ENCODE data around the gene BLTP3A.
A peak's percentile ranks its signal among the peaks of the same experiment; 100 is the strongest.

Gene BLTP3A

DNA sequence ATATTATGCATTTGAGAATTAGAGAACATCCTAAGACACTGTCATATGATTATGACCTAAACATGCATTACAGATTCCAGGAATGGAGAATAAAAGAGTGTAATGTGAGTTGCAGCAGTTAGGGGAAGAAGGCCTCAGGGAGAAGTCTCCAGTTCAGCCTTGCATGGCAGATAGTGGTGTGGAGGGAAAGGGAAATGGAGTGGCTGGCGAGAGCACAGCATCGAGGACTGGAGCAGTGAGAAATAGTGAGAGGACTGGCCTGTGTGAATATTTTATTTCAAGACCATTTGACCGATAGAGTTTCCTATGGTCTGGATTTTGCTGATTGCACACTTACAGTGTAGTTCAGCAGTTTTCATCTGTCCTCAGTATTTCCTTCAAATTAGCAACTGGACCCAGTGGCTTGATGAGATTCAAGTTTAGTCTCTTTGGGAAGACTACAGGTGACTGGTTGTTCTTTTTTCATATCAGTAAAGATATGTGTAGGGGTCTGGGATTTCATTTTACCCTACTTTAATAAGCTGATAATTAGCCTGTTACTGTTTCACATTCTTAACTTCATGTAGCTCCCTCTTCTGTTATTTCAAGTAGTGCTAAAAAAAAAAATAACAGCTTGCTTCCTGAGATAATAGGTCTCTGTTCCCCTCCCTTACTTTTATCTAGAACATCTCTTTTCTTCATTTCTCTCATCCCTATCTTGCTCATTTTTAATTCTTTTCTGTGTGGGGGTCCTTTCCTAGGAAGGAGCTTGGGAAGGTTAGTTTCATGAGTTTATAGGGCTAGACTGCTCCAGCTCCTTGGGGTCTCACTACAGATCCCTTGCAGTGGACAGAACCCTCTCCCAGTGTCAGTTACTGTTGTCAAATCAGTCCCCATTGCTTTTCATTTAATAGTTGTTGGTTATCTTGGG lies 27.9 kb downstream of the BLTP3A start:
- Histone ChIP-seq H3K27me3 (ENCODE audit: insufficient read depth, low read depth) (no peaks in the 10 kb centered on the region), H3K4me3 (IDR thresholded peaks at IDR 0.05; ENCODE audit: insufficient read depth, low read depth, low read length) (no peak overlapping the region), H3K9ac (no peak overlapping the region), H3K4me2 (no peak overlapping the region), H3K4me1 (ENCODE audit: low read depth, poor library complexity, severe bottlenecking) (peaks cover 44% of the 10 kb centered on the region), H2AFZ (ENCODE audit: low read depth) (no peak overlapping the region), H3K79me2 (ENCODE audit: insufficient read depth, low read depth) (peaks cover 9% of the 10 kb centered on the region; the same call in 1 of the 2 replicates), H4K20me1 (ENCODE audit: insufficient read depth) (no peaks in the 10 kb centered on the region), H3K36me3 (ENCODE audit: insufficient read depth) (no peaks in the 10 kb centered on the region), H3K27ac (peak overlapping the region; percentile 5; the same call in 1 of the 2 replicates)
- TF ChIP-seq, protein P1, sequence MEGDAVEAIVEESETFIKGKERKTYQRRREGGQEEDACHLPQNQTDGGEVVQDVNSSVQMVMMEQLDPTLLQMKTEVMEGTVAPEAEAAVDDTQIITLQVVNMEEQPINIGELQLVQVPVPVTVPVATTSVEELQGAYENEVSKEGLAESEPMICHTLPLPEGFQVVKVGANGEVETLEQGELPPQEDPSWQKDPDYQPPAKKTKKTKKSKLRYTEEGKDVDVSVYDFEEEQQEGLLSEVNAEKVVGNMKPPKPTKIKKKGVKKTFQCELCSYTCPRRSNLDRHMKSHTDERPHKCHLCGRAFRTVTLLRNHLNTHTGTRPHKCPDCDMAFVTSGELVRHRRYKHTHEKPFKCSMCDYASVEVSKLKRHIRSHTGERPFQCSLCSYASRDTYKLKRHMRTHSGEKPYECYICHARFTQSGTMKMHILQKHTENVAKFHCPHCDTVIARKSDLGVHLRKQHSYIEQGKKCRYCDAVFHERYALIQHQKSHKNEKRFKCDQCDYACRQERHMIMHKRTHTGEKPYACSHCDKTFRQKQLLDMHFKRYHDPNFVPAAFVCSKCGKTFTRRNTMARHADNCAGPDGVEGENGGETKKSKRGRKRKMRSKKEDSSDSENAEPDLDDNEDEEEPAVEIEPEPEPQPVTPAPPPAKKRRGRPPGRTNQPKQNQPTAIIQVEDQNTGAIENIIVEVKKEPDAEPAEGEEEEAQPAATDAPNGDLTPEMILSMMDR (conservative IDR thresholded peaks at IDR 0.05; ENCODE audit: low read depth, low read length) = no peak

DNA sequence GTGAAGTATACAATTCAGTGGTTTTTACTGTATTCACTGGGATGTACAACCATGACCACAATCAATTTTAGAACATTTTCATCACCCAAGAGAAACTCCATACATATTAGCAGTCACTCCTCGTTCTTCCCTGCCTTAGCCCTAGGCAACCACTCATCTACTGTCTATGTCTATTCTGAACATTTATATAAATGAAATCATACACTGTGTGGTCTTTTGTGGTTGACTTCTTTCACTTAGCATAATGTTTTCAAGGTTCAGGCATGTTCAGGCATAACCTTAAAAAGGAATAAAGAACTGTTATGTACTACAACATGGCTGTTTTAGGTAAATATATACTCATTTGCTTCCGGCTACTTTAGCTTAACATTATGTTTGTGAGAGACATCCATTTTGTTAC lies 37.3 kb downstream of the BLTP3A start:
- H3K4me3 ChIP-seq (IDR thresholded peaks at IDR 0.05; ENCODE audit: insufficient read depth, low read depth, low read length) = no peak overlapping the region
- no peaks in the 10 kb centered on the region for H3K27me3 ChIP-seq (ENCODE audit: insufficient read depth, low read depth)
- TF ChIP-seq, protein P1 (conservative IDR thresholded peaks at IDR 0.05; ENCODE audit: low read depth, low read length) = no peak
- H4K20me1 ChIP-seq (ENCODE audit: insufficient read depth) = no peaks in the 10 kb centered on the region
- H3K36me3 ChIP-seq (ENCODE audit: insufficient read depth) = no peaks in the 10 kb centered on the region
- H3K79me2 ChIP-seq (ENCODE audit: insufficient read depth, low read depth) = no peaks in the 10 kb centered on the region
- no peaks in the 10 kb centered on the region for H3K4me1 ChIP-seq (ENCODE audit: low read depth, poor library complexity, severe bottlenecking)
- H3K4me2 ChIP-seq = no peak overlapping the region
- H2AFZ ChIP-seq (ENCODE audit: low read depth) = no peak overlapping the region
- no peak overlapping the region for H3K9ac ChIP-seq
- H3K27ac ChIP-seq = no peak overlapping the region

DNA sequence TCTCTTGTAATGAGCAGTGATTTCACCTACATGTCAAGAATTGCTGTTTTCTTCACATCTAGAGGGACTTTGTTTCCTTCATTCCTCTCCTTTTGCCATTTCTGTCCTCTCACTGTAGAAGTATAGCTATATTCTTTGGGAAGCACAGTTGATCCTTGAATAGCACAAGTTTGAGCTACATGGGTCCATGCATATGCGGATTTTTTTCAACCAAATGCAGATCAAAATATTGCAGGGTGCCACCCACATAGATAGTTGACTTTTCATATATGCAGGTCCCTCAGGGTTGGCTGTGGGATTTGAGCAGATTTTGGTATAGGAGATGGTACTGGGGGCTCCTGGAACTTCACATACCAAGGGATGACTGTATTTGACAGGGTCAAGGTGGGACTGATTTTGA lies 41.1 kb downstream of the BLTP3A start:
- H4K20me1 ChIP-seq (ENCODE audit: insufficient read depth) = no peaks in the 10 kb centered on the region
- no peaks in the 10 kb centered on the region for H3K79me2 ChIP-seq (ENCODE audit: insufficient read depth, low read depth)
- no peak overlapping the region for H2AFZ ChIP-seq (ENCODE audit: low read depth)
- no peak overlapping the region for H3K9ac ChIP-seq
- no peak overlapping the region for H3K27ac ChIP-seq
- no peaks in the 10 kb centered on the region for H3K4me1 ChIP-seq (ENCODE audit: low read depth, poor library complexity, severe bottlenecking)
- TF ChIP-seq, protein P1 (conservative IDR thresholded peaks at IDR 0.05; ENCODE audit: low read depth, low read length) = no peak
- no peaks in the 10 kb centered on the region for H3K27me3 ChIP-seq (ENCODE audit: insufficient read depth, low read depth)
- no peak overlapping the region for H3K4me3 ChIP-seq (IDR thresholded peaks at IDR 0.05; ENCODE audit: insufficient read depth, low read depth, low read length)
- no peak overlapping the region for H3K4me2 ChIP-seq
- H3K36me3 ChIP-seq (ENCODE audit: insufficient read depth) = no peaks in the 10 kb centered on the region

DNA sequence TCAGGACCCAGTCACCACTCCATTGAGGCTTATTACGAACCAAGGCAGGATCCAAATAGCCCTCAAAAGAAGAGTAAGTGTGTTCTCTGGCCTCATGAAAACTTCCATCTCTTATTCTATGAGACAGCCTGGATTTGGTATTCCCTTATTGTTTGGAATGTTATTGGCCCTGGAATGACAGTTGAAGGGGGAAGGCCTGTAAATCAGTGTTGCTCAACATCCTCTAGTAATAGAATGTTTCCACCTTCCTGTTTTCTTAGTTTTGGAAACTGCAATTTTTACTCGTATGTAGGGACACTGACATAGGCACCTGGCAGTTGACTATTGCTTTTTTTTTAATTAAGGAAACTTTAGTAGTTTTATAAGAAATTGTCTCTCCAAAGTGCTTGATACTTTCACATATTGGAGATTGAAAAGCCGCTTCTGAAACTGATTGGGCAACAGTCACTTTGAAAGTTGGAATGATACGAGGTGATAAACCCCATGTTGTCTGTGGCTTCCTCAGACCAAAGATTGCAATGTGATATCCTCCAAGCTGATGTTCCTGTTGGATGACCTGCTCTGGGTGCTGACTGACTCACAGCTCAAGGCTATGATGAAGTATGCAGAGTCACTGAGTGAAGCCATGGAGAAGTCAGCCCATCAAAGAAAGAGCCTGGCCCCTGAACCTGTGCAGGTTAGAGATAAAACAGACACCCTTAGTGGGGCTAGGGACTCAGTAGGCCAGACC lies 43.1 kb downstream of the BLTP3A start:
- Histone ChIP-seq H3K27me3 (ENCODE audit: insufficient read depth, low read depth) (no peaks in the 10 kb centered on the region), H3K36me3 (ENCODE audit: insufficient read depth) (no peaks in the 10 kb centered on the region)

More for the DNA sequence above, 43.1 kb downstream of the BLTP3A start:
- Histone ChIP-seq H2AFZ (ENCODE audit: low read depth) (no peak overlapping the region), H3K79me2 (ENCODE audit: insufficient read depth, low read depth) (no peaks in the 10 kb centered on the region), H3K4me2 (no peak overlapping the region), H3K4me1 (ENCODE audit: low read depth, poor library complexity, severe bottlenecking) (peaks cover 3% of the 10 kb centered on the region), H3K27ac (no peak overlapping the region), H3K9ac (no peak overlapping the region), H3K4me3 (IDR thresholded peaks at IDR 0.05; ENCODE audit: insufficient read depth, low read depth, low read length) (no peak overlapping the region), H4K20me1 (ENCODE audit: insufficient read depth) (no peaks in the 10 kb centered on the region)
- TF ChIP-seq, protein P1 (conservative IDR thresholded peaks at IDR 0.05; ENCODE audit: low read depth, low read length) = no peak
